ENCODE results near the gene NDUFA13. TPM values are rescaled to one million over a fixed set of nuclear protein-coding genes. Genes with fewer than 3 reads are reported as not detected.
A peak's percentile ranks its signal among the peaks of the same experiment; 100 is the strongest.
"Not testable (repeated sequence)": the region's sequence is repeated elsewhere in the genome, so short reads cannot be mapped to it uniquely, and the experiment has no call there.

The NDUFA13 gene
- 245 TPM for polyA plus RNA-seq (2013, experiment 1 of 2; ENCODE audit: insufficient read length)
- 165 TPM for polyA plus RNA-seq (2013, experiment 2 of 2; ENCODE audit: insufficient read length)

DNA sequence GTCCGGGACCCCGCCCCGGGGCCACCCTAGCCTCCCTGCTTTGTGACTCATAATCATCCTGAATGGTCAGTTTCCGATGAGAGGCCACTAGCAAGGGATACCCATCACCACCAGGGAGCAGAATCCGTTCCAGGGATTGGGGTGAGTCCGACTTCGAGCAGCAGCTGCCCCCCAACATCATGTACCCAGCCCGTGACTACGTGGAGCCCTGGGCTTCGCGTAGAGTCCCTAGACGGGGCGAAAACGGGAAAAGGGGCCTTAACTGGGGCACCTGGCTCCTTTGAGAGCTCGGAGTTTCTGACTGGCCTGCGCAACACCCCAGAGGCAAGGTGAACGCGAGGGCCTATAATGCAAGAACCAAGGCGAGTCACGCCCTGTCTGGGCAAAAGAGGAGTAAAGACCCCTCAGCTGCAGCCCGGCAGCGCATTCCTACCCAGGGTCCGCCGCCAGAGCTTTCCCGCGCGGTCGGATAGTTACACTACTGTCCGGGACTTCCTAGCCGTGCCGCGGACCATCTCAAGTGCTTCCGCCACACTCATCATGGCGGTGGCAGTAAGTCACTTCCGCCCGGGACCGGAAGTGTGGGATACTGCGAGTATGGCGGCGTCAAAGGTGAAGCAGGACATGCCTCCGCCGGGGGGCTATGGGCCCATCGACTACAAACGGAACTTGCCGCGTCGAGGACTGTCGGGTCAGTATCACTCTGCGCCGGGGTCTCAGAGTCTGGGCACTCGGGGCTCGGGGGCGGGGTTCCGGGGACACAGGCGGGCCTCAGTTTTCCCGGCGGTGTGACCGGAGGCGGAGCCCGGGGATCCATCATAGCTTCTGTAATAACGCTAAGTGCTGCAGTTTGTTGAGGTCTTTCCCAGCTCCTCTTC lies at the start of gene NDUFA13:
Gene NDUFA13 (plus strand): TSS at position 584 of the 878 bp plus-strand sequence. CDS start 14 bp downstream, at position 598.
- DNase-seq: peak; percentile 93

DNA sequence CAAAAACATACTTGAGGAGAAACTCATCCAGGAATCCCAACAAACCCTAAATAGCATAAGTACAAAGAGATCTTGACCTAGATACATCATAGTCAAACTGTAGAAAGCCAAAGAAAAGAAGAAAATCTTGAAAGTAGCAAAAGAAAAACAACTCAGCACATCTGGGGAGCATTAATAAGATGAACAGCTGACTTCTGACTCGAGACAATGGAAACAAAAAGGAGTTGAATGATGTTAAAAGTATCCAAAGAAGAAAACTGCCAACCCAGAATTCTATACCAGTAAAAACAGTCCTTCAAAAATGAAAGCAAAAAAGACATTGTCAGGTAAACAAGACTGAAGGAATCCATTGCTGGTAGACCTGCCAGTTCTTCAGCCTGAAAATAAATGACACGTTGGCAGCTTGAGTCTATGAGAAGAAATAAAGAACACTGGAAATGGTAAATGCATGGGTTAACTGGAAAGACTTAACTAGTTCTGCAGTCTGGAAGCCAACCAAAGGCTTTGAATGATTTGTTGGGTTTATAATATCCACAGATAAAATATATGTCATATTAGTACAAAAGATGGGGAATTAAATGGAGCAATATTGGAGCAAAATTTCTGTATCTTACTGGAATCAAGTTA lies 47.5 kb upstream of the NDUFA13 start:
- DNase-seq: no peak

DNA sequence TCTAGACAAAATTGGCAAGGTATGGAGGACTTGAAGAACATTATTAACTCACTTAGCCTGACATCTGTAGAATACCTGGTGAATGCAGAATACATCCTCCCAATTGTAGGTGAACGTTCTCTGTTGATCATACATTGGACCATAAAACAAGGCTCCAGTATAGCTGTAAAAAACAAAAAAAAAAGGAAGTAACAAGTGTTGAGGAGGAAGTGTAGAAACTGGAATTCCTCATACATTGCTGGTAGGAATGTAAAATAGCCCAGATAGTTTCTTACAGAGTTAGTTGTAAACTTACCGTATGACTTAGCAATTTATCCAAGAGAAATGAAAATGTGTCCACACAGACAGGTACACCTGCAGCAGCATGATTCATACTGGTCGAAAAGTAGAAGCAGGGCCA lies 45.4 kb upstream of the NDUFA13 start:
- DNase-seq: no peak

GRCh38 chr19:19471682-19472081 lies 44.3 kb upstream of the NDUFA13 start:
- no peak for DNase-seq

DNA sequence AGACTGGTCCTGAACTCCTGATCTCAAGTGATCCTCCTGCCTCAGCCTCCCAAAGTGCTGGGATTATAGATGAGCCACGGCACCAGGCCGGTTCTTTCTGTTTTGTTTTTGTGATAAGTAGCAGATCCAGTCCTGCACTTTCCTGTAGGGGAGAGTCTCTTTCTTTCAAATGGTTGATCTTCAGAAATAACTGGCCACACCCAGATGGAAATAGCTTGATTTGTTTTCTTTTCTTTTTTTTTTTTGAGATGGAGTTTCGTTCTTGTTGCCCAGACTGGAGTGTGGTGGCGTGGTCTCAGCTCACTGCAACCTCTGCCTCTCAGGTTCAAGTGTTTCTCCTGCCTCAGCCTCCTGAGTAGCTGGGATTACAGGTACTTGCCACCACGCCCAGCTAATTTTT lies 43.9 kb upstream of the NDUFA13 start:
- DNase-seq: not testable (repeated sequence)

DNA sequence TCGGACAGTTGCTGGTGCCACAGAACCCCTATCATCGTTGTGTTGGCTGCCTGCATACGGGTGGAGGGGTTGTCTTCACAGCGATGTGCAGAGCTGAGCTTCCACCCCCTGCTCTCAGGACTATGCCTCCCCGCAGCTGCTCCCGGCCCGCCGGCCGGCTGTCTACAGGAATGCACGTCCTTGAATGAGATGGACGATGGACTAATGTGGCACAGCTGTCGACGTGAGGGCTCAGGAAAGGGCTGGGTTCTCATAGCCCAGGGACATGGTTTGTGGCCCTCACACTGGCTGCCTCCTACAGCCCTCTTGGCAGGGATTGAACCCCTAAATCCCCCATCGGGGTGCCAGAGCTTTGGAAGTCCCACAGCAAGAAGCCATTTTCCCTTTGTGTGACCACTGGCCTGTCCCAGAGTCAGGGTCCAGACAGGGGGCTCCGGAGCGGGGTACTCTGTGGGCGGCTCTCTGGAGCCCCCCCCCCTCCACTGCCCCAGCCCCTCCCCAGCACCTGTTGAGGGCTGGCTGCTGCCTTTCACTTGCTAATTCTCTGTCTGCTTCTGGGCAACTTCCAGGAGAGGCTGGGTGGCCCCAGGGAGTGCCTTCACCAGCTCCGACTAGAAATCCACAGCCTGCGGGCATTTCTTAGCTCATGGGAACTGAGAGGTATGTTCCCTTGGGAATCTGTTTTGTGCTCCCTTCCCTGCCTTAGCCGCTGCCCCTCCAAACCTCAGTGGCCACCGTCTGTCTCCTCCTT lies 40.8 kb upstream of the NDUFA13 start:
- no peak for DNase-seq

DNA sequence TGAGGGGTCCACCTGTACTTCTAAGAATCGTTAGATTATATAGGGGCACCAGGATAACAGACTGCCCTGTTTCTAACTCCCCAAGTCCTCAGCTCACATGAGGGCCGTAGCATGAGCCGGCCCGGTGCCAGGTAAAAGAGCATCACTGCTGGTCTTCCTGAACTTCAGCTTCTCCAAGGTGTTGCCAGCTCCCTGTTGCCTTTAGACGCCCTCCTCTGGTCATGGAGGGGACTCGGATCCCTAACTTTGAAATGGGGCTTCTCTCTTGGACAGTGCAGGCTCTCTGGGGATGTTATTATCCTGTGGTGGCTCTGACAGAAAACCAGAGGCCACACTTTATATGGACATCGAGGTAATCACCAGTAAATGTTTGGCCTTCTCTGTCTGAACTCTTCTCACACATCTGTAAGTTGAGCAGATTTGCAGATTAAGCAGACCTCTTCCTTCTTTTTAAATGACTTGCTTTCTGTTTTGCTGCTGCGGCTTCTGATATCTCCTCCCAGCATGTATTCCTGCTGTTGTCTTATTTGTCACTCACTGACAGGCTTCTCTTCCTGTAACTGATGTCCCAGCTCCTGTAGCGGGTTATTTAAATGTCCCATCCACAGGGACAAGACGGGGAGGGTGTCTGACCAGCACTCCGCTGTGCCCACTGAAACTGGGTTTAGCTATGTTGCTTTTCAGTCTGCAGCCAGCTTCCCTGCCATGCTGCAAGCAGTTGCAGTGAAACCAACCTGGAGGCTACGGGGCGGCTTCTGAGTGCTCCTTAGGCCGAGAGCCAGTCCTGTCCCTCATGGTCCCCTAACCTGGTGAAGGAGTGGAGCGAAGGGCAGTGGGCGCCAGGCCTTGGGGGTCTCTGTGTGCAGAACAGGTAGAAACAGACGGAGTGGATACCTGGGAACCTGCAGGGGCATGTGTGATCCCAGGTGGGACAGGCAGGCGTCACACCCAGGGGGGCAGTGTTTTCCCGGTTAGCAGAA lies 39.9 kb upstream of the NDUFA13 start:
- DNase-seq: no peak

GRCh38 chr19:19477705-19478383 lies 38.2 kb upstream of the NDUFA13 start:
- DNase-seq: no peak

DNA sequence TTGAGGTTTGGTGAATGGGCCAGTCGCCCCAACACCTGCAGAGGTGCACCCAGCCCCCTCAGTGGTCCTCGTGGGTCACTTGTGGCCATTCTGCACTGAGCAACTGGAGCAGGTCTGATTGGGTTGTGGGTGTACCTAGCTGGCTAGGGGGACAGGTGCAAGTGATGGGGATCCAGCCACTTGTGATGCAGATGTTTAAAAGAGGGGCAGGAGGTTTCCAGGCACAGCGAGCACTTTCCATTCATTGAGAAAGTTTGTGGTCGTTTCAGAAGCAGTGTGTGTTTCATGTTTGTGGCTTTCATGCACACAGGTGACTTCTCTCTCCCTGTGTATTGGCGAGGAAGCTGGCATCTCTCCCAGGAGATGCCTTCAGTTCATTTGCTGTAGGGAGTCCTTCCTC lies 35.3 kb upstream of the NDUFA13 start:
- no peak for DNase-seq

DNA sequence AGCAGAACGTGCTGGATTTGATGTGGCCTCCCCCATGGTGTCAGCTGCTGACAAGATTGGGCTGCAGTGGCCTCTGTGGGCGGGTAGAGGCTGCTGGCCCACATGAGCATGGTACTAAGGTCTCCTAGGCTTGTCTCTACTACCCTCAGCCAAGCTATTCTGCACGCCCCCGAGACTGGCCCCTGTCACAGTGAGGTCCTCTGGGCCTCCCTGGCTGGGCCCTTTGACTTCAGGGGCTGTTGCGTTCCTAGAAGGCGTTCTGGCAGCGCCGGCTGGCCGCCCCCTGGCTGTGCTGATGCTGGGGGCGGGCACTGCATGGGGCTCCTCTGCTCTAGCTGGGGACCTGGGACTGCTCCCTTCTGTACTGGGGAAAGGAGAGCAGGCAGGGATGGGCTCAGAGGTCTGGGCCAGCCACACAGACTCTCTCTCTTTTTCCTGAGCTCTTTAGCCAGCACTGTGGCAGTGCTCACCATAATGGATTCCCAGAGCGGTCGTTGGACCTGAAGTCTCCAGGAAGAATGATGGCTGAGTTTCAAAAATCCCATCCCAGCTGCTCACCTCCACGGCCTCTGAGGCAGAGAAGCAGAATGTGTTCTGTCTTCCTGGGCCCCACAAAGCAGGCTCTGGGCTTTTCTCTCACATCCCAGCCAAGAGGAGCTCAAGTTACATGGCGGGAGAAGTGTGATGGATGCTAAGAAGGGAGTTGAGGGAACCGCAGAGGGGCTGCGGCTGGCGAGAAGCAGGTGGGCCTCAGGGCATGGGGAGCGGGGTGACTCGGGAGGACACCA lies 33.0 kb upstream of the NDUFA13 start:
- no peak for DNase-seq

GRCh38 chr19:19485161-19485997 lies 30.6 kb upstream of the NDUFA13 start:
- peak; percentile 25 for DNase-seq

- DNase-seq: no peak
Observed at GRCh38 chr19:19485998-19486290, 30.1 kb upstream of the NDUFA13 start.

DNA sequence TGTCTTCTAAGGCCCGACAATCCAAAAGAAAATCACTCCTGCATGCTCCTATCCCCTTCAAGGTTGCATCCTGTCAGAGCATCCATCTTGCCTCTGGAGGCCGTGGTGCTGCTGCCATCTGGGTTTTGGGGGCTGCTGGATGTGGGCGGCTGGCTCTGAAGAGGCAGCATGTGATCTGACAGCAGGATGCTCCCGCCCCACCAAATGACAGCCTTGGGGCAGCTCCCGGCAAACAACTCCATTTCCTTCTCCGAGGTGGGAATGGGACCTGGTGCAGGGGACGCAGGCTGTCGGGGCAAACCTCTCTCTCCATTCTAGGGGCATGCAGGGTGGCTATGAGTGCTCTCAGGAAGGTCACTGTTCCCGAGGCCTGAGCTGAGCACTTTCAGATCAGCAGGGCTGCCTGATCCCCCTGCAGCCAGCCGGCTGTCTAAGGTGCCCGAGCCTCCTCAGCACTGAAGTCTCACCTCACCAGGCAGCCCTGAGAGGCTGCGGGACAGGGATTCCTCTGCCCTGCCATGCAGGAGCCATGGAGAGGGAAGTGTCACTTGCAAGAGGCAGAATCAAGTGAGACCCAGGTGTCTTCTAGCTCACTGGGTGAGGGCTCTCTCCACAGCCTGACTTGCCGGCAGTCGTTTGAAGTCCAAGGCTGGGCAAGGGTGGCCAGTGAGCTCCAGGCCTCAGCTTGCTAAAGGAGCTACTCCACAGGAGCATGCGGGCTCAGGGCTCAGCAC lies 29.5 kb upstream of the NDUFA13 start:
- no peak for DNase-seq

GRCh38 chr19:19487077-19487949 lies 28.7 kb upstream of the NDUFA13 start:
- no peak for DNase-seq

DNA sequence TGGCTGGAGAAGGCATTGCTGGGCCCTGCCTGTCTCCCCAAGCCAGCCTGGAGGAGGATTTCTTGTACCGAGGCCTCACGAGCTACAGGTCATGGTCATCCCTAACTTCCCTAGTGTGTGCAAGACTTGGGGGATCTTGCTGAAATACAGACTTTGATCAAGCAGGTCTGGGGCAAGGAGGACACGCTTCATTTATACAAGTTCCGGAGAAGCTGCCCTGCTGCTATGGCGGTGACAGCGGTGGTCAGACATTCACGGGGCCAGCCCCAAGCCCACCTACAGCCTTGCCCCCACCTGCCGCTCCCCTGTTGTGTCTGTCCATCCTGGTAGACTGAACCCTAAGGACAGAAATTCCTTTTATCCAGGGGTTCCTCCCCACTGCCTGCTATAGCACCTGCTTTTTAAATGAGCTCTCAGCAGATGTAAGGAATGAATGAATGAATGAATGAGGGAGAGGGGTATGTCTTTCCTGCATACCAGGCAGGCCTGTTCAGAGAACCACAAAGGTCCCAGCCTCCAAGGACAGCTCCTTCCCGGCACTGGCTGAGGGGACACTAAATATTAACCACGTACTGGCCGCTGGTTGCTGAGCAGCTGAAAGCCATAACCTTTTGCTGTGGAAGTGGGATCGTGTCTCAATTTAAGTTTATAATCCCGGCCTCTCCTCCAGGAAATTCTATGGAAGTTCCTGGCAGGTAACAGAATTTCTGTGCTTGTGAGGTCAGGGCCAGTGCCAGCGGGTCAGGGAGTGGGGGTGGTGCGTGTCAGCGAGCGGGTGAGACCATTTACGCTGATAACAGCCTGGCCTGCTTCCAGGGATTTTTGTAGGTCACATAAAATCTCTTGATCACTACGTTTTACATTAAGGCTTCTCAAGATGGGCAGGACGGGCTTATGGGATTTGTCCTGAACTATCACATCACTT lies 27.8 kb upstream of the NDUFA13 start:
- DNase-seq: no peak

- DNase-seq: peak; percentile 96
Observed at GRCh38 chr19:19488875-19489690, 26.9 kb upstream of the NDUFA13 start.
